ENCODE measurements around the gene CDC42EP3.

Gene CDC42EP3

GRCh38 chr2:37618326-37618725 lies 53.1 kb downstream of the CDC42EP3 start:
- no peak for DNase-seq (ENCODE audit: low read depth in 2 of 2)

GRCh38 chr2:37617119-37617892 lies 54.1 kb downstream of the CDC42EP3 start:
- no peak for DNase-seq (ENCODE audit: low read depth in 2 of 2)

GRCh38 chr2:37616677-37617005 lies 54.8 kb downstream of the CDC42EP3 start:
- no peak for DNase-seq (ENCODE audit: low read depth in 2 of 2)

GRCh38 chr2:37615804-37616676 lies 55.4 kb downstream of the CDC42EP3 start:
- DNase-seq (ENCODE audit: low read depth in 2 of 2) = peak; percentile 20 to 56

GRCh38 chr2:37614061-37614738 lies 57.2 kb downstream of the CDC42EP3 start:
- DNase-seq (ENCODE audit: low read depth in 2 of 2) = no peak

- DNase-seq (ENCODE audit: low read depth in 2 of 2) = no peak
These were observed 59.1 kb downstream of the CDC42EP3 start for GRCh38 chr2:37612382-37612781.

GRCh38 chr2:37610638-37611289 lies 60.7 kb downstream of the CDC42EP3 start:
- DNase-seq (ENCODE audit: low read depth in 2 of 2) = no peak

- DNase-seq (ENCODE audit: low read depth in 2 of 2) = no peak
These were observed 61.7 kb downstream of the CDC42EP3 start for GRCh38 chr2:37609782-37610181.

- DNase-seq (ENCODE audit: low read depth in 2 of 2) = no peak
These were observed 66.7 kb downstream of the CDC42EP3 start for GRCh38 chr2:37604716-37605115.

- no peak for DNase-seq (ENCODE audit: low read depth in 2 of 2)
These were observed 68.7 kb downstream of the CDC42EP3 start for GRCh38 chr2:37602702-37603101.

GRCh38 chr2:37602040-37602439 lies 69.4 kb downstream of the CDC42EP3 start:
- DNase-seq (ENCODE audit: low read depth in 2 of 2) = no peak

GRCh38 chr2:37601569-37601968 lies 69.9 kb downstream of the CDC42EP3 start:
- DNase-seq (ENCODE audit: low read depth in 2 of 2) = no peak

- DNase-seq (ENCODE audit: low read depth in 2 of 2) = no peak
These were observed 70.7 kb downstream of the CDC42EP3 start for GRCh38 chr2:37600735-37601134.

GRCh38 chr2:37599688-37600525 lies 71.5 kb downstream of the CDC42EP3 start:
- DNase-seq (ENCODE audit: low read depth in 2 of 2) = peak; percentile 54 to 60

GRCh38 chr2:37593694-37594093 lies 77.7 kb downstream of the CDC42EP3 start:
- no peak for DNase-seq (ENCODE audit: low read depth in 2 of 2)

GRCh38 chr2:37593024-37593423 lies 78.4 kb downstream of the CDC42EP3 start:
- DNase-seq (ENCODE audit: low read depth in 2 of 2) = no peak
